H9 (cell line): ENCODE measurements around the gene RELA. TPM values are rescaled to one million over a fixed set of nuclear protein-coding genes. Genes with fewer than 3 reads are reported as not detected.

Experiments used
- DNase-seq: peaks from one replicate; pipeline ENCODE4 v3.0.0-alpha.2; 2017
- H2AFZ ChIP-seq: one replicate; pipeline ENCODE4 v1.6.1; 2013; ENCODE audit warnings: mild to moderate bottlenecking, low read length, control low read depth, moderate library complexity
- H2AK5ac ChIP-seq: 2 replicates; pipeline ENCODE4 v1.6.1; 2013; ENCODE audit warnings: low read length, control low read depth, mixed read lengths; ENCODE audit not compliant: insufficient read length
- H2BK120ac ChIP-seq: one replicate; pipeline ENCODE4 v1.6.1; 2013; ENCODE audit warnings: low read depth, mild to moderate bottlenecking, low read length, control low read depth, inconsistent platforms; ENCODE audit not compliant: poor library complexity, severe bottlenecking
- H2BK12ac ChIP-seq: 2 replicates; pipeline ENCODE4 v1.6.1; 2013; ENCODE audit warnings: low read length, control low read depth, mixed read lengths, low read depth; ENCODE audit not compliant: insufficient read length
- H2BK15ac ChIP-seq: 2 replicates; pipeline ENCODE4 v1.6.1; 2013; ENCODE audit warnings: low read depth, low read length, control low read depth
- H2BK20ac ChIP-seq: one replicate; pipeline ENCODE4 v1.6.1; 2013; ENCODE audit warnings: low read depth, mild to moderate bottlenecking, low read length, control low read depth, inconsistent platforms; ENCODE audit not compliant: poor library complexity, severe bottlenecking
- H2BK5ac ChIP-seq: 2 replicates; pipeline ENCODE4 v1.6.1; 2013; ENCODE audit warnings: low read length, control low read depth, mixed read lengths; ENCODE audit not compliant: insufficient read length
- H3K14ac ChIP-seq: 2 replicates; pipeline ENCODE4 v1.6.1; 2013; ENCODE audit warnings: low read length, control low read depth; ENCODE audit not compliant: insufficient read depth
- H3K18ac ChIP-seq: 2 replicates; pipeline ENCODE4 v1.6.1; 2013; ENCODE audit warnings: low read depth, mild to moderate bottlenecking, mixed read lengths, low read length, control low read depth; ENCODE audit not compliant: insufficient read length
- H3K23ac ChIP-seq: 2 replicates; pipeline ENCODE4 v1.6.1; 2013; ENCODE audit warnings: low read length, control low read depth, mixed read lengths, low read depth; ENCODE audit not compliant: insufficient read length
- H3K23me2 ChIP-seq: 2 replicates; pipeline ENCODE4 v1.6.1; 2013; ENCODE audit warnings: low read depth, mild to moderate bottlenecking, mixed read lengths, low read length, control low read depth; ENCODE audit not compliant: insufficient read length, poor library complexity, severe bottlenecking
- H3K27ac ChIP-seq: 2 replicates; pipeline ENCODE4 v1.5.1; 2013; ENCODE audit warnings: low read length, control low read depth, mixed read lengths, low read depth; ENCODE audit not compliant: insufficient read length
- H3K27me3 ChIP-seq: 2 replicates; pipeline ENCODE4 v1.6.1; 2013; ENCODE audit warnings: low read length, control low read depth, inconsistent platforms; ENCODE audit not compliant: insufficient read depth
- H3K4ac ChIP-seq: 2 replicates; pipeline ENCODE4 v1.6.1; 2013; ENCODE audit warnings: low read depth, mild to moderate bottlenecking, control low read depth, inconsistent platforms, low read length, moderate library complexity
- H3K4me1 ChIP-seq: 2 replicates; pipeline ENCODE4 v1.6.1; 2013; ENCODE audit warnings: low read length, control low read depth, inconsistent platforms; ENCODE audit not compliant: insufficient read depth
- H3K4me2 ChIP-seq: 2 replicates; pipeline ENCODE4 v1.6.1; 2013; ENCODE audit warnings: low read length, control low read depth, mixed read lengths; ENCODE audit not compliant: insufficient read length, insufficient read depth
- H3K56ac ChIP-seq: 2 replicates; pipeline ENCODE4 v1.6.1; 2013; ENCODE audit warnings: low read depth, mild to moderate bottlenecking, mixed read lengths, low read length, control low read depth; ENCODE audit not compliant: insufficient read length
- H3K79me1 ChIP-seq: 2 replicates; pipeline ENCODE4 v1.6.1; 2013; ENCODE audit warnings: low read depth, mild to moderate bottlenecking, moderate library complexity, low read length, control low read depth, inconsistent platforms; ENCODE audit not compliant: insufficient read depth, poor library complexity, severe bottlenecking
- H3K79me2 ChIP-seq: 2 replicates; pipeline ENCODE4 v1.6.1; 2013; ENCODE audit warnings: low read length, control low read depth, inconsistent platforms; ENCODE audit not compliant: insufficient read depth
- H3K9ac ChIP-seq: 2 replicates; pipeline ENCODE4 v1.6.1; 2013; ENCODE audit warnings: low read length, control low read depth, mixed read lengths; ENCODE audit not compliant: insufficient read length; ENCODE audit errors: extremely low read depth
- H3K9me3 ChIP-seq: one replicate; pipeline ENCODE4 v1.6.1; 2013; ENCODE audit warnings: low read depth, low read length, inconsistent platforms; ENCODE audit not compliant: control insufficient read depth
- H3T11ph ChIP-seq: one replicate; pipeline ENCODE4 v1.6.1; 2013; ENCODE audit warnings: mild to moderate bottlenecking, low read length, control low read depth, inconsistent platforms
- H4K20me1 ChIP-seq: one replicate; pipeline ENCODE4 v1.6.1; 2013; ENCODE audit not compliant: control insufficient read depth, insufficient read length, insufficient read depth
- H4K5ac ChIP-seq: 2 replicates; pipeline ENCODE4 v1.6.1; 2013; ENCODE audit warnings: low read depth, mild to moderate bottlenecking, mixed read lengths, low read length, control low read depth; ENCODE audit not compliant: insufficient read length
- H4K8ac ChIP-seq: replicated peaks from 2 replicates; pipeline ENCODE4 v1.6.1; 2013; ENCODE audit warnings: low read length, control low read depth, mixed read lengths, low read depth; ENCODE audit not compliant: insufficient read length
- H4K91ac ChIP-seq: 2 replicates; pipeline ENCODE4 v1.6.1; 2013; ENCODE audit warnings: low read depth, mild to moderate bottlenecking, moderate library complexity, mixed read lengths, low read length, control low read depth; ENCODE audit not compliant: insufficient read length
- H3K27ac Mint-ChIP-seq, 3 experiments: 2 replicates in 2 of 3; 3 replicates in 1 of 3; pipeline ENCODE4 v1.8.0; 2020 to 2021; ENCODE audit warnings: mixed read lengths in 3 of 3, mild to moderate bottlenecking in 1 of 3, moderate library complexity in 1 of 3
- H3K27me3 Mint-ChIP-seq: 2 replicates; pipeline ENCODE4 v1.8.0; 2021; ENCODE audit warnings: low read depth, mild to moderate bottlenecking, moderate library complexity, mixed read lengths
- H3K36me3 Mint-ChIP-seq, 3 experiments: 2 replicates in 2 of 3; 3 replicates in 1 of 3; pipeline ENCODE4 v1.8.0; 2020 to 2021; ENCODE audit warnings: low read depth in 3 of 3, mixed read lengths in 3 of 3; ENCODE audit not compliant: insufficient read depth in 1 of 3
- H3K4me1 Mint-ChIP-seq, 2 experiments: 2 replicates each; pipeline ENCODE4 v1.8.0; 2020; ENCODE audit warnings: mixed read lengths in 2 of 2
- H3K4me3 Mint-ChIP-seq, 2 experiments: 2 replicates in 1 of 2; 3 replicates in 1 of 2; pipeline ENCODE4 v1.8.0; 2020 to 2021; ENCODE audit warnings: mild to moderate bottlenecking in 2 of 2, mixed read lengths in 2 of 2, moderate library complexity in 1 of 2
- H3K9me3 Mint-ChIP-seq, 2 experiments: 2 replicates in 1 of 2; 3 replicates in 1 of 2; pipeline ENCODE4 v1.8.0; 2020; ENCODE audit warnings: mild to moderate bottlenecking in 2 of 2, mixed read lengths in 2 of 2, moderate library complexity in 1 of 2
- CTCF ChIP-seq: fragments of 200-600 bp; sonication (generic); conservative IDR thresholded peaks from 3 replicates; pipeline ENCODE4 v1.8.0; 2021; ENCODE audit warnings: antibody characterized with exemption, mild to moderate bottlenecking
- WGBS: extraction: QIAGEN DNeasy Blood & Tissue Kit; methylation state at CpG from one replicate; pipeline ENCODE4 v1.1.7; 2013; ENCODE audit warnings: missing lambda C conversion rate, low lambda C conversion rate, mixed read lengths; ENCODE audit not compliant: insufficient read length; ENCODE audit errors: extremely low coverage; 5-methylcytosine and 5-hydroxymethylcytosine counted together
- total RNA-seq: library from RNA; stranded (reverse); gene quantifications from 2 replicates; pipeline ENCODE4 v1.2.1, GENCODE V29; 2021

The RELA gene
- total RNA-seq, 1 experiment from 2014 or later, result 48.8 TPM

- peaks cover 11 to 59% (median 57%) of the 10 kb centered on the region in 3 experiments; a peak in 6 of 7 replicates for H3K36me3 Mint-ChIP-seq
- peaks cover 8% of the 10 kb centered on the region for H3K23me2 ChIP-seq
- no peaks in the 10 kb centered on the region for H3K9me3 Mint-ChIP-seq
- H3K4me1 Mint-ChIP-seq, result peaks cover 9 to 20% of the 10 kb centered on the region in 2 experiments
- H2BK120ac ChIP-seq, result no peak overlapping the region
- H2BK20ac ChIP-seq, result no peak overlapping the region
- H3K9ac ChIP-seq, result no peak overlapping the region
- H3K27me3 ChIP-seq, result no peaks in the 10 kb centered on the region
- H3K4me1 ChIP-seq, result no peaks in the 10 kb centered on the region; the same call in 1 of the 2 replicates
- H4K91ac ChIP-seq, result no peak overlapping the region
- no peaks in the 10 kb centered on the region for H3K79me2 ChIP-seq
- no peak overlapping the region for H3K56ac ChIP-seq
- H3K23ac ChIP-seq, result no peak overlapping the region
- no peak overlapping the region for H2BK12ac ChIP-seq
- H3K27me3 Mint-ChIP-seq, result peaks cover 1% of the 10 kb centered on the region; the same call in 1 of the 2 replicates
- peak overlapping the region; percentile 55 to 81 for H3K4me3 Mint-ChIP-seq
- TF ChIP-seq CTCF, result no peak
- no peak overlapping the region for H2AK5ac ChIP-seq
- H3K18ac ChIP-seq, result no peak overlapping the region
- peak overlapping the region; percentile 57 to 79 (median 70); a peak in 5 of 7 replicates for H3K27ac Mint-ChIP-seq
- no peak overlapping the region for H2BK5ac ChIP-seq
- H3K79me1 ChIP-seq, result no peaks in the 10 kb centered on the region
- no peak overlapping the region for H4K5ac ChIP-seq
- no peaks in the 10 kb centered on the region for H4K20me1 ChIP-seq
- no peaks in the 10 kb centered on the region for H3K9me3 ChIP-seq
- no peak overlapping the region for H3K27ac ChIP-seq
- no peak overlapping the region for H4K8ac ChIP-seq
- H3K4ac ChIP-seq, result no peak overlapping the region
- H3K4me2 ChIP-seq, result peak overlapping the region; percentile 53
- H3T11ph ChIP-seq, result no peak overlapping the region
- WGBS, result no CpG with 5 or more reads among the region's 67 CpGs
- peak overlapping the region; percentile 49 for H3K14ac ChIP-seq
- DNase-seq, result peak; percentile 99
- H2BK15ac ChIP-seq, result no peak overlapping the region
- no peak overlapping the region for H2AFZ ChIP-seq
Observed at GRCh38 chr11:65606876-65607613, 55.7 kb downstream of the RELA start.
